ENCODE data around the gene GNB1. TPM values are rescaled to one million over a fixed set of nuclear protein-coding genes. Genes with fewer than 3 reads are reported as not detected.

The GNB1 gene
- total RNA-seq, 1 donor from 2014 or later = 148 TPM

- no peak for ATAC-seq
Measured at GRCh38 chr1:1780598-1781525, 110.0 kb downstream of the GNB1 start.

DNA sequence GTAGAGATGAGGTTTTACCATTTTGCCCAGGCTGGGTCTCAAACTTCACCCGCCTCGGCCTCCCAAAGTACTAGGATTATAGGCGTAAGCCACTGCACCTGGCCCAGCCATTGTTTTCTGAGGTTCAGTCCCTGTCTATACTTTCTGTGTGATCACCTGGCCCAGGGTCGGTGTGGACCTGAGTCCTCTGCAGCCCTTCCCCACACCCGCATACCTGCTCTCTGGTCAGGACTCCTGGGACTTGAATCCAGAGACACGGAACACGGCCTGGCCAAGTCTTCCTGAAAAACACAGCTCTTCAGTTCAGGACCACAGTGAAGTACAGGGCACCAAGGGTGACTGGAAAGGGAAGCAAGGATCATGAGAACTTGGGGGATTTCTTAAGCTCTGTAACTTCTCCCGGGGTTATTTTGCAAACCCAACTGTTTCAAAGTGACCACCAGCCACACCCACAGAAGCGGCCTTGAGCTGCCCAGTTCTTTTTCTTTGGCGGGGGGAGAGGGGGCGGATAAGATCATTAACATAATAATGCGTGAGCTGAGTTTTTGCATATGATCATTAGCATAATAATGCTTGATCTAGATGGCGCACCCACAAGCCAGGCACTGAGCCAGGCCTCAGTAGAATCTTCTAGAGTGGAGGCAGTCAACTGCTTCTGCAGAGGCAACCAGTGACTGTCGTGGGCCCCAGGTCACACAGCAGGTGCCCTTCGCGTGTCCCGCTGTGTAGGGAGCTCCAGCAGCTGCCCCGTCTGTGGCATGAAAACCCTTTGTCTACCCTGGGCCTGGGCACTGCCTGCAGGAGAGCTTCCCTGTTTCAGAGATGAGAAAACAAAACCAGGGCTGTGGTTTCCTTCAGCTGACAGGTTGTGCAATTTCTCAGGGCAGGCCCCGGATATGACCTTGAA is 110.9 kb downstream of the GNB1 start:
- peak; percentile 2 for ATAC-seq

DNA sequence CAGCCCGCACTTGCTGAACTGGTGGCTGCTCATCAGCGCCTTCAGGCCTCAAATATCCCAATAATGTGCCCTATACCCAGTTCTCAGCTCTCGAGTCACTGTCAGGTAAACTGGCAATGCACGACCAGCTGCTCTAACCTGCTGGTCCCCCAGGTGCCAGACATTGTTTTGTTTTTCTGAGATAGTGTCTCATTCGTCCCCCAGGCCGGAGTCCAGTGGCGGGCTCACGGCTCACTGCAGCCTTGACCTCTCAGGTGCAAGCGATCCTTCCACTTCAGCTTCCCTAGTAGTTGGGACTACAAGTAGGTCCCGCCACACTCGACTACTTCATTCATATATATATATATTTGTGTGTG is 111.6 kb downstream of the GNB1 start:
- no peak for ATAC-seq

- peak; percentile 79 for ATAC-seq
Measured at GRCh38 chr1:1778663-1779319, 112.1 kb downstream of the GNB1 start.

GRCh38 chr1:1777950-1778662 is 112.8 kb downstream of the GNB1 start, which contains the start of gene NADK:
Gene NADK, minus strand, starts transcription at chr1:1778470. Its CDS starts 13,064 bp downstream, at chr1:1765406.
- peak; percentile 54 for ATAC-seq

- ATAC-seq = no peak
Measured at GRCh38 chr1:1777583-1777899, 113.3 kb downstream of the GNB1 start.

- ATAC-seq = no peak
Measured at GRCh38 chr1:1776672-1777582, 114.0 kb downstream of the GNB1 start.

- ATAC-seq = no peak
Measured at GRCh38 chr1:1775327-1776226, 115.3 kb downstream of the GNB1 start.

- ATAC-seq = no peak
Measured at GRCh38 chr1:1773874-1774273, 117.0 kb downstream of the GNB1 start.

GRCh38 chr1:1771096-1771495 is 119.8 kb downstream of the GNB1 start:
- ATAC-seq = no peak

GRCh38 chr1:1770102-1770501 is 120.8 kb downstream of the GNB1 start:
- no peak for ATAC-seq

GRCh38 chr1:1768249-1768992 is 122.5 kb downstream of the GNB1 start:
- no peak for ATAC-seq

DNA sequence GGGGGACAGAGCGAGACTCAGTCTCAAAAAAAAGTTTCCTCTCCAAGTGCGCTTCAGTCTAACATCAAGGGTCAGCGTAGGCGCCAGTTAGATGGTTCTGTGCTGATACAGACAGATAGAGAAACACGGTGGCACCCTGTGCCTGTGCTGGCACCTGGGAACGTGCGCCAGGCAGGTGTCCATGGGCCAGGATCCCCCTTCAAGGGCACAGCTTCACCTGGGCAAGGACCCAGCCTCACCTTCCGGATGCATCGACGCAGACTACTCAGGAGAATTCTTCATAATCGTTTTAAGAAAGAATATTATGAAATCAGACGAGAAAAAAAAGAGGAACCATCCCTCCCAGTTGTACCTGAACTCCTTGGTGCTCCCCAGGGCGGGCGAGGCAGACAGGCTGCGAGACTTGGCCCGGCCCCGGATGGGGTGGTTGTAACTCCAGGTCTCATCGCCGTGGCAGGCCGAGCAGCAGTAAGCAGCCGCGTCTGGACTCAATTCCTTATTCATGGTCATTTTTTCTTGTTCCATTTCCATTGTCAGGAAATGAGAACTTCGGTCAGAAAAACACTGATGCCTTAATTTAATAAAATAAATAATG is 125.9 kb downstream of the GNB1 start:
- no peak for ATAC-seq

GRCh38 chr1:1763657-1764621 is 126.9 kb downstream of the GNB1 start:
- peak; percentile 85 for ATAC-seq

GRCh38 chr1:1761504-1762376 is 129.1 kb downstream of the GNB1 start:
- no peak for ATAC-seq

DNA sequence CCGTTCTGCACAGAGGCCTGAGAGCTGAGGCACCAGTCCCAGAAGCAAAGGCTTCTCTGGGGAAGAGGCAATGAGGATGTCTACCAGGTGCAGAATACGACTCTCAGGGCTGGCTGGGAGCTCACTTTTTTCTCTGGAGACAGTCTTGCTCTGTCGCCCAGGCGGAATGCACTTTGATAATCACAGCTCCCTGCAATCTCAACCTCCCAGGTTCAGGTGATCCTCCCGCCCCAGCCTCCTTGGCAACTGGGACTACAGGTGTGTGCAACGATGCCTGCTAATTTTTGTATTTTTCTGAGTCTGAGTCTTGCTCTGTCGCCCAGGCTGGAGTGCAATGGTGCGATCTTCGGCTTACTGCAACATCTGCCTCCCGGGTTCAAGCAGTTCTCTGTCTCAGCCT is 130.2 kb downstream of the GNB1 start:
- no peak for ATAC-seq

DNA sequence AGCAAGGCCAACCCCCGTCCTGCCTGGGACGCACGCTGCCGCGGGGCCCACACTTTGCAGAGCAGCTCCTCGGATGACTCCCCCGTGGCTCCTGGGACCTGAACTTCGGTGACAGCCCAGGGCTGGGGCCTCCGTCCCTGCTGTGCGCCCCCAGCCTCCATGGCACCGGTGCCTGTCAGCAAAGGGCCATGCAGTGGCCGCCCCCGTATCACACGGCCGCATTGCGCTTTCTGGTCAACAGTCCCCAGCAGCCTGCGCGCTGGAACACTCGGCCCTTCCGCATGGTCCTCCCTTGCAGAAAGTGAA is 130.6 kb downstream of the GNB1 start:
- ATAC-seq = no peak

Data from esophagus mucosa (tissue), 1 donor.